ENCODE measurements around the gene MTSS2.

Gene MTSS2

DNA sequence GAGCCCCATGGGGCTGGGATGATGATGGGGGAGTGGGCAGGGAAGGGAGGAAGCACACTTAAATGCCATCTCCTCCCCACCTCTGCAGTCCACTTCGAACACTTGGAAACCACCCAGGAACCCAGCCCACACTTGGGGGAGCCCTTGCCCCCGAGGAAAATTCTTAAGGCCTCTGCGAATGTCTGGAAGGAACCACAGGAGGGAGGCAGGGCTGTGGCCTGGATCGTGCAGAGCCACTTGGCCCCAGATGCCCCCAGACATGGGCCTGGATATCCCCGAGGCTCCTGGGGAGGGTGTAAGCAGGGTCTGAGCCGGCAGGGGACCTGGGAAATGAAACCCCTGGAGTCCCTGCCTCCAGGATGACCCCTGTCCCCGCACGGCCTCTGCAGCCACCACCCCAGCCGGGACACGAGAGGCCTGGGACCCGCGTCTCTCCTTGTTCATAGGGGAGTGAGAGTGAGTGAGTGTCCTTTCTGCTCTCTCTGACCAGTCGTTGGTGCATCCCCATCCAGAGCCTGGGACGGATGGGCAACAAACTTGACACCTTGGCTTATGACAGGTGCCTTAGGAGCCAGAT is 11.8 kb upstream of the MTSS2 start:
- Histone ChIP-seq H2BK12ac (ENCODE audit: low read length) (no peak overlapping the region), H3K9ac (ENCODE audit: low read depth, low read length, poor library complexity) (no peak overlapping the region), H3K27ac (replicated peaks; ENCODE audit: low read length) (no peak overlapping the region), H2BK5ac (ENCODE audit: low read length) (no peak overlapping the region), H4K91ac (ENCODE audit: low read depth, low read length, poor library complexity) (peak overlapping the region; percentile 40), H2BK15ac (ENCODE audit: low read length) (no peak overlapping the region), H3K14ac (ENCODE audit: low read length) (no peak overlapping the region), H3K9me3 (replicated peaks in 1 of 2; ENCODE audit: control insufficient read depth in 2 of 2, insufficient read depth in 1 of 2, low read depth in 1 of 2, low read length in 2 of 2) (peaks cover 0 to 8% of the 10 kb centered on the region in 2 donors), H3K4ac (ENCODE audit: low read length) (no peak overlapping the region), H3K18ac (ENCODE audit: low read length) (no peak overlapping the region), H3K79me1 (ENCODE audit: low read depth, low read length) (peaks cover 4% of the 10 kb centered on the region), H3K4me2 (ENCODE audit: insufficient read depth, low read length, poor library complexity, severe bottlenecking) (no peak overlapping the region), H2AK5ac (ENCODE audit: low read depth, low read length) (peak overlapping the region; percentile 58), H3K23ac (ENCODE audit: low read depth, low read length, poor library complexity) (no peak overlapping the region), H3K4me1 (ENCODE audit: control insufficient read depth in 2 of 2, insufficient read depth in 1 of 2, low read depth in 1 of 2, low read length in 2 of 2) (peaks cover 31 to 35% of the 10 kb centered on the region in 2 donors), H3K36me3 (replicated peaks in 1 of 2; ENCODE audit: control insufficient read depth in 2 of 2, insufficient read depth in 2 of 2, low read length in 2 of 2) (peaks cover 3 to 12% of the 10 kb centered on the region in 2 donors), H2BK120ac (ENCODE audit: low read depth, low read length) (no peak overlapping the region), H2AFZ (ENCODE audit: low read length) (no peak overlapping the region), H3K4me3 (ENCODE audit: low read length in 2 of 2) (no peak overlapping the region), H4K8ac (ENCODE audit: low read depth, low read length) (no peak overlapping the region), H3K27me3 (ENCODE audit: control insufficient read depth in 3 of 3, insufficient read depth in 3 of 3, low read depth in 1 of 3, low read length in 3 of 3) (no peaks in the 10 kb centered on the region)
- no peak for DNase-seq (ENCODE audit: low spot score)
- WGBS, 2 donors (ENCODE audit: extremely low coverage in 2 of 2, insufficient read length in 2 of 2, insufficient replicate concordance in 1 of 2), result no CpG with 5 or more reads among the region's 14 CpGs

DNA sequence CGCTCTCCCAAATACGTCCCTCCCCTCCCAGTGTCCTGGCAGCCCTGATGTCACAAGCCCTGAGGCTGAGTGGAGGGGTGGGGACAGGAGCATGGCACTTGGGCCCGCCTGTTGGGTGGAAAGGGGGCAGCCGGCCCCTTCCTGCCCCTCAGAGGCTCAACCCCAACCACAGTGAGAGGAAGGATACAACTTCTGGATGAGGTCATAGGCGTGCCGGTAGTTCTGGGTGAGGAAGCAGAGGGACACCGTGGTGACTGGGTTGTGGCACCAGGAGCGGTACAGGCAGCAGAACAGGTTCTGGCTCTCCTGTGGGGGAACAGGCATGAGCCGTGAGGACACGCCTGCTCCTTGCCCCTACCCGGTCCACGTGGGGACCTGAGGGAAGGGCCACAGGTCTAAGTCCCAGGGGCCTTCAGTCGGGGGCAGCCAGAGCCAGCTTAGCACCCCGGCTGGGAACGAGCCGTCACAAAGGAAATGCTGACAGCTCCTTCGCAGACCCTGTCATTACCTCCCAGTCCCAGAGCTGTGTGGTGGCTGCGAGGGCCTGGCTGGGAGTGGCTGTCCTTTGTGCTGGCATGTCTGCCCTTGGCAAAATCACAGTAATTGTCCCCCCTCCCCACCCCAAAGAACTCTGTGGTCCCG is 11.2 kb upstream of the MTSS2 start:
- Histone ChIP-seq H3K9ac (ENCODE audit: low read depth, low read length, poor library complexity) (no peak overlapping the region), H2BK15ac (ENCODE audit: low read length) (peak overlapping the region; percentile 45), H2AFZ (ENCODE audit: low read length) (no peak overlapping the region), H3K4me3 (ENCODE audit: low read length in 2 of 2) (no peak overlapping the region), H3K18ac (ENCODE audit: low read length) (peak overlapping the region; percentile 71), H2BK12ac (ENCODE audit: low read length) (peak overlapping the region; percentile 26), H3K4me2 (ENCODE audit: insufficient read depth, low read length, poor library complexity, severe bottlenecking) (no peak overlapping the region), H2BK5ac (ENCODE audit: low read length) (no peak overlapping the region), H4K8ac (ENCODE audit: low read depth, low read length) (peak overlapping the region; percentile 26), H3K4me1 (ENCODE audit: control insufficient read depth in 2 of 2, insufficient read depth in 1 of 2, low read depth in 1 of 2, low read length in 2 of 2) (peaks cover 36 to 38% of the 10 kb centered on the region in 2 donors), H4K91ac (ENCODE audit: low read depth, low read length, poor library complexity) (peak overlapping the region; percentile 40), H3K9me3 (replicated peaks in 1 of 2; ENCODE audit: control insufficient read depth in 2 of 2, insufficient read depth in 1 of 2, low read depth in 1 of 2, low read length in 2 of 2) (peaks cover 0 to 8% of the 10 kb centered on the region in 2 donors), H3K4ac (ENCODE audit: low read length) (no peak overlapping the region), H2AK5ac (ENCODE audit: low read depth, low read length) (peak overlapping the region; percentile 20), H2BK120ac (ENCODE audit: low read depth, low read length) (no peak overlapping the region), H3K14ac (ENCODE audit: low read length) (peak overlapping the region; percentile 73), H3K79me1 (ENCODE audit: low read depth, low read length) (peaks cover 4% of the 10 kb centered on the region), H3K23ac (ENCODE audit: low read depth, low read length, poor library complexity) (no peak overlapping the region), H3K36me3 (replicated peaks in 1 of 2; ENCODE audit: control insufficient read depth in 2 of 2, insufficient read depth in 2 of 2, low read length in 2 of 2) (peaks cover 3 to 12% of the 10 kb centered on the region in 2 donors), H3K27ac (replicated peaks; ENCODE audit: low read length) (no peak overlapping the region), H3K27me3 (ENCODE audit: control insufficient read depth in 3 of 3, insufficient read depth in 3 of 3, low read depth in 1 of 3, low read length in 3 of 3) (no peaks in the 10 kb centered on the region)
- no CpG with 5 or more reads among the region's 19 CpGs for WGBS, 2 donors (ENCODE audit: extremely low coverage in 2 of 2, insufficient read length in 2 of 2, insufficient replicate concordance in 1 of 2)
- no peak for DNase-seq (ENCODE audit: low spot score)

DNA sequence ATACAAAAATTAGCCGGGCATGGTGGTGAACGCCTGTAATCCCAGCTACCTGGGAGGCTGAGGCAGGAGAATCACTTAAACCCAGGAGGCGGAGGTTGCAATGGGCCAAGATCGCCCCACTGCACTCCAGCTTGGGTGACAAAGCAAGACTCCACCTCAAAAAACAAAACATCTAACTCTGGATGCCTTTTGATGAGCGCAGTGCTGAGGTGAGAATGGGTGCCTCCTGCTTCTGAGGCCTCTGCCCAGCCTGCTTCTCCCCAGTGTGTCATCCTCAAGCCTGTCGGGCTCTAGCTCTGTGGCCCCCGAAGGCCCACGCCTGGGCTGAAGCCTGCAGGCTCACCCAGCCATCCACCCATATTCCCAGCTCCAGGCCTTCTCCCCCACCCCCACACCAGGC is 10.5 kb upstream of the MTSS2 start:
- no peak overlapping the region for H3K27ac ChIP-seq (replicated peaks; ENCODE audit: low read length)

DNA sequence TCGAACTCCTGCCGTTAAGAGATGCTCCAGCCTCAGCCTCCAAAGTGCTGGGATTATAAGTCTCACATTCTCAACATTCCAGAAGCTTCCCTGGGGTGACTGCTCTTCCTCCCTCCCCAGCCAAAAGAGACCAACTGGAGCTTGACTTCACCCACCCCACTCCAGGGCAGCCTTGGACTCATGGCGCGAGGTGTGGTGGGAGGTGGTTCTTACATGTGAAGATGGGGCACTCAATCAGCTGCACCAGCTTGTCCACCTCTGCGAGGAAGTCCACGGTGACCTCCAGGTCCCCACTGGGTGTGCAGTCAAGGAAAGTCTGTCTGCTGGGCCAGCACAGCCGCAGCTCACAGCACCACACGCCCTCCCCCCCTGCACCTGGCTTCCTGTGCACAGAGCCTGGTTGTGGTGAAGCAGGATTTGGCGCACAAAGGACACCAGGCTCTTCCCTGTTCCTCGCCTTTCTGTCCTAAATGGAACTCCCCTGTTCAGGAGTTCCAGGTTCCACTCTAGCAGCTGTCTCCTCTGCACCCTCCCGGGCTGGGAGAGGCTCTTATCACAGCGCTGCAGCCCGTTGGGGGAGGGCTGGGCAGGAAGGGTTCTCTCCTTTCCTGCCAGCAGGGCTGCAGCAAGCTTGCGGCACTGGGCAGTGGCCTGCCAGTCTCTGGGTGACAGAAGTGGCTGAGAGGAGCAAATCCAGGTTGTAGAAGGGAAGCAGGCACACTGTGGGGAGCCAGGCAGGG is 9.6 kb upstream of the MTSS2 start:
- Histone ChIP-seq H3K79me1 (ENCODE audit: low read depth, low read length) (peaks cover 4% of the 10 kb centered on the region), H3K36me3 (replicated peaks in 1 of 2; ENCODE audit: control insufficient read depth in 2 of 2, insufficient read depth in 2 of 2, low read length in 2 of 2) (peaks cover 3 to 12% of the 10 kb centered on the region in 2 donors), H3K18ac (ENCODE audit: low read length) (peak overlapping the region; percentile 89), H2BK15ac (ENCODE audit: low read length) (peak overlapping the region; percentile 32), H2AK5ac (ENCODE audit: low read depth, low read length) (peak overlapping the region; percentile 44), H2BK120ac (ENCODE audit: low read depth, low read length) (no peak overlapping the region), H3K4me2 (ENCODE audit: insufficient read depth, low read length, poor library complexity, severe bottlenecking) (no peak overlapping the region), H4K91ac (ENCODE audit: low read depth, low read length, poor library complexity) (no peak overlapping the region), H3K4me1 (ENCODE audit: control insufficient read depth in 2 of 2, insufficient read depth in 1 of 2, low read depth in 1 of 2, low read length in 2 of 2) (peaks cover 41 to 44% of the 10 kb centered on the region in 2 donors), H3K27me3 (ENCODE audit: control insufficient read depth in 3 of 3, insufficient read depth in 3 of 3, low read depth in 1 of 3, low read length in 3 of 3) (no peaks in the 10 kb centered on the region), H2BK12ac (ENCODE audit: low read length) (no peak overlapping the region), H3K9ac (ENCODE audit: low read depth, low read length, poor library complexity) (no peak overlapping the region), H3K23ac (ENCODE audit: low read depth, low read length, poor library complexity) (peak overlapping the region; percentile 12), H3K14ac (ENCODE audit: low read length) (peak overlapping the region; percentile 27), H4K8ac (ENCODE audit: low read depth, low read length) (no peak overlapping the region), H2AFZ (ENCODE audit: low read length) (no peak overlapping the region), H3K4ac (ENCODE audit: low read length) (no peak overlapping the region), H3K9me3 (replicated peaks in 1 of 2; ENCODE audit: control insufficient read depth in 2 of 2, insufficient read depth in 1 of 2, low read depth in 1 of 2, low read length in 2 of 2) (peaks cover 0 to 8% of the 10 kb centered on the region in 2 donors), H3K4me3 (ENCODE audit: low read length in 2 of 2) (no peak overlapping the region), H3K27ac (replicated peaks; ENCODE audit: low read length) (no peak overlapping the region), H2BK5ac (ENCODE audit: low read length) (peak overlapping the region; percentile 62)
- no CpG with 5 or more reads among the region's 14 CpGs for WGBS, 2 donors (ENCODE audit: extremely low coverage in 2 of 2, insufficient read length in 2 of 2, insufficient replicate concordance in 1 of 2)
- DNase-seq (ENCODE audit: low spot score), result no peak

More for the DNA sequence above, 10.5 kb upstream of the MTSS2 start:
- no peak overlapping the region for H2BK5ac ChIP-seq (ENCODE audit: low read length)
- H2AK5ac ChIP-seq (ENCODE audit: low read depth, low read length), result no peak overlapping the region
- no peak overlapping the region for H3K9ac ChIP-seq (ENCODE audit: low read depth, low read length, poor library complexity)
- H3K4me3 ChIP-seq (ENCODE audit: low read length in 2 of 2), result no peak overlapping the region
- no peak overlapping the region for H2BK120ac ChIP-seq (ENCODE audit: low read depth, low read length)
- peak overlapping the region; percentile 45 for H2BK15ac ChIP-seq (ENCODE audit: low read length)
- H2BK12ac ChIP-seq (ENCODE audit: low read length), result no peak overlapping the region
- no peak overlapping the region for H3K23ac ChIP-seq (ENCODE audit: low read depth, low read length, poor library complexity)
- peaks cover 4% of the 10 kb centered on the region for H3K79me1 ChIP-seq (ENCODE audit: low read depth, low read length)
- peaks cover 40 to 44% of the 10 kb centered on the region in 2 donors for H3K4me1 ChIP-seq (ENCODE audit: control insufficient read depth in 2 of 2, insufficient read depth in 1 of 2, low read depth in 1 of 2, low read length in 2 of 2)
- no peak overlapping the region for H4K91ac ChIP-seq (ENCODE audit: low read depth, low read length, poor library complexity)
- no peak for DNase-seq (ENCODE audit: low spot score)
- H3K4ac ChIP-seq (ENCODE audit: low read length), result no peak overlapping the region
- H3K27me3 ChIP-seq (ENCODE audit: control insufficient read depth in 3 of 3, insufficient read depth in 3 of 3, low read depth in 1 of 3, low read length in 3 of 3), result no peaks in the 10 kb centered on the region
- H3K36me3 ChIP-seq (replicated peaks in 1 of 2; ENCODE audit: control insufficient read depth in 2 of 2, insufficient read depth in 2 of 2, low read length in 2 of 2), result peaks cover 3 to 12% of the 10 kb centered on the region in 2 donors
- WGBS, 2 donors (ENCODE audit: extremely low coverage in 2 of 2, insufficient read length in 2 of 2, insufficient replicate concordance in 1 of 2), result no CpG with 5 or more reads among the region's 8 CpGs
- no peak overlapping the region for H3K4me2 ChIP-seq (ENCODE audit: insufficient read depth, low read length, poor library complexity, severe bottlenecking)
- H3K14ac ChIP-seq (ENCODE audit: low read length), result peak overlapping the region; percentile 73
- peak overlapping the region; percentile 71 for H3K18ac ChIP-seq (ENCODE audit: low read length)
- peaks cover 0 to 8% of the 10 kb centered on the region in 2 donors for H3K9me3 ChIP-seq (replicated peaks in 1 of 2; ENCODE audit: control insufficient read depth in 2 of 2, insufficient read depth in 1 of 2, low read depth in 1 of 2, low read length in 2 of 2)
- no peak overlapping the region for H4K8ac ChIP-seq (ENCODE audit: low read depth, low read length)
- H2AFZ ChIP-seq (ENCODE audit: low read length), result no peak overlapping the region
